GM21619 (cell line): ENCODE results near the gene NOL11.
"Not testable (repeated sequence)": the region's sequence is repeated elsewhere in the genome, so short reads cannot be mapped to it uniquely, and the experiment has no call there.

Experiments
- ATAC-seq: cut with Tn5 transposase; IDR thresholded peaks from one replicate; pipeline ENCODE4 v1.9.1; 2021; ENCODE audit not compliant: unreplicated experiment

The NOL11 gene

GRCh38 chr17:67717624-67718324, at the start of gene NOL11:
TSS of gene NOL11 (plus strand) at chr17:67717936. CDS start at chr17:67717948, 12 bp downstream.
- ATAC-seq, result peak; percentile 95

- no peak for ATAC-seq
Observed at GRCh38 chr17:67671493-67671892, 46.2 kb upstream of the NOL11 start.

DNA sequence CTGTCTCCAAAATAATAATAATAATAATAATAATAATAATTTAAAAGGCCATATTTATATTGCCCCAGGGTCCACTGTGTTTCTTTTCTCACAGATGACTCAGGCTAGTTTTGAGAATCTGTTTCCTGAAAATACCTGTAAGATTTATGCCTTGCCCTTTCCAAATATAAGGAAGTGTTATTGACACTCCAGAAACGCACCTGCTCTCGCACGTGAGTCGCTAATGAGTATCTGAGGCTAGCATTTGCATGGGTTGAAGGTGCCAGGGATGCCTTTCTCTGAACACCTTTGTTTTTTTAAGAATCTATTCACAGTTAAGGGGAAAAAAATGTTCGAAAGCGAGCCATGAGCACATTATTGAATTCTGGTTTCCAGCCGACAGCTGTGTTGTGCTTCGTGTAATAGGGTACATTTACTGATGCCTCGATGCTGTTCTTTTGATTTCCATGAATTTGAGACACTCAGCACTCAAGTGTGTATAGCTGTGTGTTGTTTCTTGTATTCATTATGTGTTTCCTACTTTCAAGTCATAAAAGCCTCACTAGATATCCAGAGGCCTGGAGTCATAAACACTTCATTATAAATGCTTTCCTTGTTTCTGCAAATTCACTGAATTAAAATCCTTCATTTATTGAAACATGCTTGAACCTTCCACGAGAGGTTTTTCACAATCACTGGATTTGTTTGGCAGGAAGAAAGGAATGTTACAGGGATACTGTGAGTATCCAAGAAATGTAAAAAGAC, 45.0 kb upstream of the NOL11 start:
- no peak for ATAC-seq

DNA sequence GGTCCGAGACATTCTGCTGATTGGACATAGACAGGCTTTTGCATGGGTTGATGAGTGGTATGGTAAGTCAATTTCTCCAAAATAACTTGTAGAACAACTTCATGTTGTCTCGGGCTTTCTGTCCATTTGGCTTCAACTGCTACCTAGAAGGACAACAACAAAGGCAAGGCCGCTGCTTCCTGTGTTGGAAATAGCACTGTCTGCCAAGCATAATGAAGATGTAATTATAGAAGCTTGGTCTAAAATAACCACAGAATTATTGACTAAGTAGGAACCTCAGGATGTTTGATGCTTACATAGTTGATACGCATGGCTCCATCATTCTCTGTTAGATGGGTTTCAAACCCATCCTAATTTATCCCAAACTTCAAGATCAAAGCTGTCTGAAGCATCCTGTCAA, 42.3 kb upstream of the NOL11 start:
- no peak for ATAC-seq

GRCh38 chr17:67676305-67676704, 41.4 kb upstream of the NOL11 start:
- no peak for ATAC-seq

DNA sequence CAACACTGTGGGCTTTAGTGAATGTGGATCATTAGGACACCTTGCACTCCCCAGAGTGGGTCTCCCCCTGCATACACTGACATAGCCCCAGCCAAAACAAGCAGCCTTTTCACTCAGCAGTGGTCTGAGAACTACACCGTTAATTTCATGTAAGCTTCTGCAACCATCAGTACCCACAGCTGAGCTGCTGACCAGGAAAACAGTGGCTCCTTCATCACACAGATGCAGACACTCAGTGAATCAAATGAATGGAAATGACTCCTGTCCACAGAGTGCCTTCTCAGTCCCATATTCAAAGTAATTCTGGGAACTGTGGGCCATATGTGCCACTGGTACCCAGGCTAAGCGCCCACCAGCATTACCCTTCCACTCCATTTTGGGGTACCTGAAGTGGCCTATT, 39.3 kb upstream of the NOL11 start:
- ATAC-seq, result no peak

DNA sequence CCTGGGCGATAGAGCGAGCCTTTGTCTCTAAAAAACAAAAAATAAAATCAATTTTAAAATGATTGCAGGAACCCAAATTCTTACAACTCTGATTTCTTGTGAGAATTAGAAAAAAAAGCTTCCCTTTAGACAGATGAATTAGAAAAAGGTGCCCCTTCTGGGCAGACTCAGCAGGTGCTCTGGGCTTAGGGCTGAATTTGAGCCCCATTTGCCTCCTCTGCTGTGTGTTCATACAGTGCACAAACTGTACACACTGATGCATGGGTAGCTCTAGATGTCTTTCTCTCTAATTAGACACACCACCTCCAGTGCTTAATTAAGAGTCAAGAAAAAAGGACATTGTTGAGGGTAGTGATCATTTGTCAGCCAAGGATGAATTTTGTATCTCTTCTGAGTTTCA, 38.5 kb upstream of the NOL11 start:
- ATAC-seq, result no peak

DNA sequence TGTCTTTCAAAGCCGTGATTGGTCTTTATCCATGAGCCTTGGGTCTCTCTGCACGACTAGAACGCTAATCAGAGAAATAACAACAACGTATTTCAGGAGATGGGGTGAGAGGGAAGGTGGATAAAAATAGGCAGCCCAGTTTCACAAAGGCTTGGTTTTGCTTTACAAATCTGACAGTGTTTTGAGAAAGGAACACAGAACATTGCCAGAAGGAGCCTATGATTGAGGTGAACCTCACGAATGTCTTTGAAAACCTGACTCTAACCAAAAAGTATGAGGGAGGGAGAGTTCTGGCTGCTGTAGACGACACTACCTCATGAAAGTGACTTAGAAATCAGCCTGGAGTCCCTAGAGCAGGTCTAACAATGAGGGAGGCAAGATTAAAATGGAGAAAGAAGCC, 38.0 kb upstream of the NOL11 start:
- no peak for ATAC-seq

DNA sequence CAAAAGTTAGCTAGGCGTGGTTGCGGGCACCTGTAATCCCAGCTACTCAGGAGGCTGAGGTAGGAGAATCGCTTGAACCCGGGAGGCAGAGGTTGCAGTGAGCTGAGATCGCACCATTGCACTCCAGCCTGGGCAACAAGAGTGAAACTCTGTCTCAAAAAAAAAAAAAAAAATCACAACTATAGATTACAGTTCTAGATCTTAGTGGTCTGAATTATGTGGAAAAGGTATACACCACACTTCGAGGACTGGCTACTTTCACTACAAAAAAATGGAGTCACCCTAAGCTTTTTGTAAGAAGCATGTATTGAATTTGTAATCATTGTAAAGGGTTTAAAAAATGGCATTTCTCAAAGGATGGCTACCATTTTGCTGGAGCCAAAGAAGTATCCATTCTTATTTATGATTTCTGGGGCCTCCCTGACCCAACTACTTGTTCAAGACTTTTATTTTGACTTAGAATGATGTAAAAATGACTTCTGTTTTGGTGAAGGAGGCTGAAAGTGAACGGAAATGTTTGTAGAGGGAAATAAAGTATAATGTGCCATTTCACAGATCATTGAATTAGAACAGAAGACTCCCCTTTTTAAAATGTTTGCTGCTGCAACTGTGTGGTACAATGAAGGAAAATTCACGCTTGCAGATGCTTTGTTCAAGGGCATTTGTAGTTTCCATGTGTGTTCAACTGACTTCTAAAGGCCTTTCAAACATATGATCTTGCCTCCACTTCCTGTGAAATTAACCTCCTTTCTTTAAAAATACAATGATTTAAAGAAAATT, 37.1 kb upstream of the NOL11 start:
- no peak for ATAC-seq

- ATAC-seq, result no peak
Observed at GRCh38 chr17:67682196-67682595, 35.5 kb upstream of the NOL11 start.

- no peak for ATAC-seq
Observed at GRCh38 chr17:67685351-67685750, 32.4 kb upstream of the NOL11 start.

DNA sequence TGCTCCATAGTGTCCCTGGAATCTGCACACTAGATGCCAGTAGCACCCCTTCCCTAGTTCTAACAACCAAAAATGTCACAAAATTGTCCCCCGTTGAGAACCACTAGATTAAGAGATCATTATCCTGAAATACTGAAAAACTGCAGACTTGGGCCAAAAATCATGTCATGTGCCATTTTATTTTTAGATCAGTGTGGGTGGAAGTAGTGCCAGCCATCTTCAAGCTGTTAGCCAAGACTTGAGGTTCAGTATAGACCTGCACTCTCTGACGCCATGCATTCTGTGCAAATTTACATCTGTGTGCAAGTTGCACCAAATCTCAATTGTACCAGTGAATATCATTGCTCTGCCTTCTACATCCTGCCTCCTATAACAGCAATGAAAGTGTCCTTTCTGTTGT, 31.5 kb upstream of the NOL11 start:
- no peak for ATAC-seq

GRCh38 chr17:67687511-67687910, 30.2 kb upstream of the NOL11 start:
- ATAC-seq, result no peak

GRCh38 chr17:67689534-67690177, 28.1 kb upstream of the NOL11 start:
- no peak for ATAC-seq

DNA sequence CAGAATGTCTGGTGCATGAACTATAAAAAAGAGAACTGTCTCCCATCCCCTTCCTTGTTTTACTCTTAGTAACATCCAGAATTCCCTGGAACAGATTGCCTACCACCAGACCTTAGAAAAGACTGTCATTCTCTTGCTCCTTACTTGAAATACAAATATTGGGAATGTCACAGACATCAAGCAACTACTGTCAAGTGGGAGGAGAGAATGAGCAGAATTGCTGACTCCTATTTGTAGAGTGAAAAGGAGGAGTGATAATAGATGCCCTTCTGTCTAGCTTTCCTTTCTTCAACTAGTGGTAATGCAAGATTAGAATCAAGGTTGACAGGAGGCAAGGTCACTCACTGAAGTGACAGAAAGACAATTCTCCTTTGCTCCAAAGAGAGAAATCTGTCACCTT, 23.9 kb upstream of the NOL11 start:
- no peak for ATAC-seq

- ATAC-seq, result no peak
Observed at GRCh38 chr17:67696347-67696746, 21.4 kb upstream of the NOL11 start.

DNA sequence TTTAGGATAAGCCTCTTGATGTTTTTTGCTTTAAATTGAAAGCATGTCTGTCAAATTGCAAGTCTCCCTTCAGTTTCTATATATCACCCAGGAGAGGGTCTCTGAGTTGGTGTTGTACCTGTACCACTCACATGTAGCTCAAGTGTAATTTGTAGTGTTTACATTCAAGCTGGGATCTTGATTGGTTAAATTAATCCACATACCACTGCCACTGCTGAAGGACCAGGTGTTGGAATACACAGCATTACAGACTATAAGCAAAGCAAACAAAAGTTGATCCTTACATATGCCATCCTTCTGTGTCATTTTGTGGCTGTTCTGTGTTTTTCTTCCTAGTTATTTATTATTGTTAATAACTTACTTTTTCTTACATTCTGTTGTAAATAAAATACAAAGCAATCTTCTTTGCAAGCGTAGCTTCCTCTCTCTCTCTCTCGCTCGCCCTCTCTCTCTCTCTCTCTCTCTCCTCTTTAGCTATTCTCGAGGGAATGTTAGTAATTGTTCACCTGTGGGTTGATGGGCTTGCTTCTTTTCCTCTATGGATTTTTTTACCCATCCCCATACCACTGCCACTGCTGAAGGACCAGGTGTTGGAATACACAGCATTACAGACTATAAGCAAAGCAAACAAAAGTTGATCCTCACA, 20.8 kb upstream of the NOL11 start:
- no peak for ATAC-seq

DNA sequence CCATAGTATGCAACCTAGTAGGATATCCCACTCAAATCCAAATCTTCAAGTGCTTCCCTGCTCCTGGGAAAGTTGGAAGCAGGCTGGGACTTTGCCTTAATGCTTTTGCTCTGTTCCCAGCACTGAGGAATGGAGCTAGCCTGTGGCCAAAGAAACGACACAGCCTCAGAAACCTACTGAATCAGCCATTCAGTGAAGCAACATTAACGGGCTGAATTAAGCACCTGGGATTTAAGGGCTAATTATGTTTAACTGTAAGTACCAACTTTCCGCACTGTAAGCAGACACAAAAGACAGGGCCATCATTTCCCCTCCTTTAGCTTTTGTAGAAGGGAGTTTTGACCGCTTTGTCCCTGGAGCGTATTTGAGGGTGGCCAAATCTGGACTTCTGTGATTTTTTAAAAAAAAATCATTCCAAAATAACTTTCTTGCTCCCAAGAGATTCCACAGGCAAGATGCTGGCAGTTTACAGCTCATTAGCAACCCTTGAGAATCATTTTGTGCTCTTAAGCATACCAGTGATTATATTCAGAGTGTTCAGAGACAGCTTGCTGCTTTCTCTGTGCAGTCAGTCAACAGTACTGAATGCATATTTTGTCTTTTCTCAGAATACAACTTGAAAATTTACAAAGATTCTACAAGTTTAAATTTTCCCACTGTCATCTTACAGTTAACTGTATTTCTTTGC, 17.6 kb upstream of the NOL11 start:
- no peak for ATAC-seq

- ATAC-seq, result no peak
Observed at GRCh38 chr17:67700725-67701119, 17.0 kb upstream of the NOL11 start.

DNA sequence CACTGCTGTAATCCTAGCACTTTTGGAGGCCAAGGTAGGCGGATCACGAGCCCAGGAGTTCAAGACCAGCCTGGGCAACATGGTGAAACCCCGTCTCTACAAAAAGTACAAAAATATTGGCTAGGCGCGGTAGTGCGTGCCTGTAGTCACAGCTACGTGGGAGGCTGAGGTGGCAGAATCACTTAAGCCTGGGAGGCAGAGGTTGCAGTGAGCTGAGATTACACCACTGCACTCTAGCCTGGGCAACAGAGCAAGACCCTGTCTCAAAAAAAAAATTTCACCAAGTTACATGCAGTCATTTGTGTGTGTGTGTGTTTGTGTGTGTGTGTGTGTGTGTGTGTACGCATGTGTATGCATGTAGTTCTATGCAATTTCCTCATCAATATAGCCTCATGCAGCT, 14.9 kb upstream of the NOL11 start:
- not testable (repeated sequence) for ATAC-seq
